HFFc6 (cell line): ENCODE measurements around the gene MBOAT2. TPM values are rescaled to one million over a fixed set of nuclear protein-coding genes. Genes with fewer than 3 reads are reported as not detected.

Experiments used
- DNase-seq: peaks from one replicate; pipeline ENCODE4 v3.0.0-alpha.2; 2018
- H3K27ac Mint-ChIP-seq: 2 replicates; pipeline ENCODE4 v1.8.0; 2020; ENCODE audit warnings: mild to moderate bottlenecking, mixed read lengths
- H3K27me3 Mint-ChIP-seq: 2 replicates; pipeline ENCODE4 v1.8.0; 2021; ENCODE audit warnings: mild to moderate bottlenecking, moderate library complexity, mixed read lengths; ENCODE audit not compliant: insufficient read depth
- H3K36me3 Mint-ChIP-seq: 2 replicates; pipeline ENCODE4 v1.8.0; 2021; ENCODE audit warnings: low read depth, mixed read lengths
- H3K4me1 Mint-ChIP-seq: 2 replicates; pipeline ENCODE4 v1.8.0; 2020; ENCODE audit warnings: low read depth, mixed read lengths
- H3K4me3 Mint-ChIP-seq: 2 replicates; pipeline ENCODE4 v1.8.0; 2020; ENCODE audit warnings: mild to moderate bottlenecking, moderate library complexity, mixed read lengths
- H3K9me3 Mint-ChIP-seq: 2 replicates; pipeline ENCODE4 v1.8.0; 2020; ENCODE audit warnings: mild to moderate bottlenecking, mixed read lengths
- CTCF ChIP-seq: fragments of 200-600 bp; sonication (generic); IDR thresholded peaks from 2 replicates; pipeline ENCODE4 v1.5.0; 2021; ENCODE audit warnings: antibody characterized with exemption, mild to moderate bottlenecking
- total RNA-seq, 6 experiments: library from RNA; stranded (reverse); fragmentation: NEBNext Ultra II Directional; extraction: Animal tissue kit (Norgen Biotek cat#: 25700); gene quantifications; 2 replicates in 1 of 6; 3 replicates in 5 of 6; pipeline ENCODE4 v1.2.3, GENCODE V29; 2021

The MBOAT2 gene
- total RNA-seq, 6 experiments from 2014 or later: 49.8 to 66.2 (median 55.7) TPM

GRCh38 chr2:8835279-8835678 lies 168.2 kb downstream of the MBOAT2 start:
- H3K27me3 Mint-ChIP-seq: peaks cover 2% of the 10 kb centered on the region
- no peak for TF ChIP-seq CTCF
- DNase-seq: no peak
- no peak overlapping the region for H3K27ac Mint-ChIP-seq
- peaks cover 29% of the 10 kb centered on the region for H3K4me1 Mint-ChIP-seq
- H3K36me3 Mint-ChIP-seq: no peaks in the 10 kb centered on the region
- no peaks in the 10 kb centered on the region for H3K9me3 Mint-ChIP-seq
- H3K4me3 Mint-ChIP-seq: peak overlapping the region; percentile 96

GRCh38 chr2:8833853-8834252 lies 169.6 kb downstream of the MBOAT2 start:
- no peak overlapping the region for H3K27ac Mint-ChIP-seq
- peaks cover 33% of the 10 kb centered on the region for H3K4me1 Mint-ChIP-seq
- H3K9me3 Mint-ChIP-seq: no peaks in the 10 kb centered on the region
- H3K27me3 Mint-ChIP-seq: no peaks in the 10 kb centered on the region; the same call in 1 of the 2 replicates
- no peak for TF ChIP-seq CTCF
- DNase-seq: no peak
- no peak overlapping the region for H3K4me3 Mint-ChIP-seq
- no peaks in the 10 kb centered on the region for H3K36me3 Mint-ChIP-seq

- TF ChIP-seq CTCF: no peak
- Mint-ChIP-seq H3K9me3 (no peaks in the 10 kb centered on the region), H3K4me1 (peaks cover 31% of the 10 kb centered on the region), H3K27ac (no peak overlapping the region), H3K4me3 (no peak overlapping the region), H3K27me3 (peaks cover 2% of the 10 kb centered on the region; the same call in 1 of the 2 replicates), H3K36me3 (no peaks in the 10 kb centered on the region)
- no peak for DNase-seq
Measured at GRCh38 chr2:8831516-8831915, 172.0 kb downstream of the MBOAT2 start.

GRCh38 chr2:8827729-8828128 lies 175.8 kb downstream of the MBOAT2 start:
- H3K36me3 Mint-ChIP-seq: peaks cover 6% of the 10 kb centered on the region
- no peak for DNase-seq
- 0 out of 2 replicates have a peak, but pooled peaks cover 4% of the 10 kb centered on the region for H3K4me1 Mint-ChIP-seq
- no peak for TF ChIP-seq CTCF
- H3K4me3 Mint-ChIP-seq: no peak overlapping the region
- H3K27ac Mint-ChIP-seq: no peak overlapping the region
- H3K27me3 Mint-ChIP-seq: peaks cover 2% of the 10 kb centered on the region; the same call in 1 of the 2 replicates
- H3K9me3 Mint-ChIP-seq: no peaks in the 10 kb centered on the region

GRCh38 chr2:8822218-8822617 lies 181.3 kb downstream of the MBOAT2 start:
- no peak for TF ChIP-seq CTCF
- Mint-ChIP-seq H3K4me3 (no peak overlapping the region), H3K27ac (peak overlapping the region; percentile 24; the same call in 1 of the 2 replicates), H3K27me3 (peaks cover 1% of the 10 kb centered on the region; the same call in 1 of the 2 replicates), H3K9me3 (no peaks in the 10 kb centered on the region), H3K4me1 (peaks cover 16% of the 10 kb centered on the region), H3K36me3 (peaks cover 12% of the 10 kb centered on the region)
- no peak for DNase-seq
